Suprapubic skin (tissue), 4 donors: ENCODE measurements around the gene HOXB6. TPM values are rescaled to one million over a fixed set of nuclear protein-coding genes. Genes with fewer than 3 reads are reported as not detected.

Experiments used
- DNase-seq, 2 donors: peaks; one replicate each; pipeline ENCODE4 v3.0.0-alpha.2; 2019; ENCODE audit warnings: low spot score in 2 of 2
- H3K27ac ChIP-seq: fragments of 200-600 bp; sonication (generic); one replicate; pipeline ENCODE4 v1.5.1; 2019
- H3K27me3 ChIP-seq: fragments of 200-600 bp; sonication (generic); one replicate; pipeline ENCODE4 v1.5.1; 2019
- H3K36me3 ChIP-seq: fragments of 200-600 bp; sonication (generic); one replicate; pipeline ENCODE4 v1.5.1; 2019
- H3K4me1 ChIP-seq: fragments of 200-600 bp; sonication (generic); one replicate; pipeline ENCODE4 v1.5.1; 2019
- H3K4me3 ChIP-seq: fragments of 200-600 bp; sonication (generic); one replicate; pipeline ENCODE4 v1.5.1; 2019; ENCODE audit warnings: mild to moderate bottlenecking
- H3K9me3 ChIP-seq: fragments of 200-600 bp; sonication (generic); one replicate; pipeline ENCODE4 v1.5.1; 2019
- CTCF ChIP-seq, 2 donors: fragments of 200-600 bp in 1 of 2; fragments of 450-650 bp in 1 of 2; sonication (generic) in 1 of 2; IDR thresholded peaks; one replicate each; pipeline ENCODE4 v1.5.1; 2016 to 2019; ENCODE audit warnings: antibody characterized with exemption in 2 of 2, mild to moderate bottlenecking in 1 of 2, moderate library complexity in 1 of 2
- EP300 ChIP-seq: sonication (generic); formaldehyde crosslinking; IDR thresholded peaks from one replicate; pipeline ENCODE4 v1.6.1; 2017; ENCODE audit warnings: antibody characterized with exemption
- POLR2A ChIP-seq, 2 donors: fragments of 450-650 bp; IDR thresholded peaks; one replicate each; pipeline ENCODE4 v1.6.1; 2017; ENCODE audit warnings: antibody characterized with exemption in 2 of 2, mild to moderate bottlenecking in 2 of 2, moderate library complexity in 2 of 2
- POLR2AphosphoS5 ChIP-seq, 3 donors: sonication (generic); formaldehyde crosslinking; IDR thresholded peaks; one replicate each; pipeline ENCODE4 v1.6.1; 2017; ENCODE audit warnings: antibody characterized with exemption in 3 of 3
- WGBS: methylation state at CpG from one replicate; pipeline ENCODE4 v1.1.5; 2018; 5-methylcytosine and 5-hydroxymethylcytosine counted together
- total RNA-seq, 4 donors: library from RNA; depleted of rRNA; stranded (reverse); fragments of >200 nt; gene quantifications; one replicate each; pipeline ENCODE4 v1.1.0, GENCODE V29; 2016

The HOXB6 gene
- total RNA-seq, 4 donors from 2014 or later: 0.39 to 4.5 (median 1.3) TPM; not detected in 1

GRCh38 chr17:48615047-48615962, 10.5 kb upstream of the HOXB6 start, which contains the start of gene HOXB8:
HOXB8 (minus strand) TSS chr17:48615292; CDS start chr17:48614704, 588 bp downstream.
- Histone ChIP-seq H3K4me1 (peaks cover 68% of the 10 kb centered on the region), H3K9me3 (no peaks in the 10 kb centered on the region), H3K4me3 (peak within 1 kb of the TSS; percentile 88), H3K36me3 (no peaks in the 10 kb centered on the region), H3K27ac (no peak within 1 kb of the TSS), H3K27me3 (peaks cover 91% of the 10 kb centered on the region)
- DNase-seq: no peak
- 34% methylated on average over 41 of the region's 41 CpGs for WGBS
- TF ChIP-seq CTCF (IDR thresholded peaks at IDR 0.05): no peak
- TF ChIP-seq EP300: no peak

GRCh38 chr17:48613862-48614694, 9.3 kb upstream of the HOXB6 start:
- DNase-seq: no peak
- Histone ChIP-seq H3K27me3 (peaks cover 79% of the 10 kb centered on the region), H3K4me1 (peaks cover 74% of the 10 kb centered on the region), H3K4me3 (peak overlapping the region; percentile 88), H3K36me3 (no peaks in the 10 kb centered on the region), H3K9me3 (no peaks in the 10 kb centered on the region), H3K27ac (peak overlapping the region; percentile 78)
- WGBS: 12% methylated on average over 37 of the region's 55 CpGs
- TF ChIP-seq EP300 (no peak), CTCF (IDR thresholded peaks at IDR 0.05) (no peak), POLR2AphosphoS5 (IDR thresholded peaks at IDR 0.05) (no peak), POLR2A (IDR thresholded peaks at IDR 0.05) (no peak)

- Histone ChIP-seq H3K27ac (peak overlapping the region; percentile 78), H3K9me3 (no peaks in the 10 kb centered on the region), H3K27me3 (peaks cover 69% of the 10 kb centered on the region), H3K4me1 (peaks cover 64% of the 10 kb centered on the region), H3K4me3 (peak overlapping the region; percentile 88), H3K36me3 (no peaks in the 10 kb centered on the region)
- no peak for DNase-seq
- TF ChIP-seq POLR2A (IDR thresholded peaks at IDR 0.05) (no peak), CTCF (IDR thresholded peaks at IDR 0.05) (peak in 1 of 2 donors; percentile 23), POLR2AphosphoS5 (IDR thresholded peaks at IDR 0.05) (no peak), EP300 (no peak)
- 1% methylated on average over 46 of the region's 67 CpGs for WGBS
These were observed 8.3 kb upstream of the HOXB6 start for GRCh38 chr17:48612854-48613691.

- Histone ChIP-seq H3K36me3 (no peaks in the 10 kb centered on the region), H3K4me3 (peak overlapping the region; percentile 88), H3K9me3 (no peaks in the 10 kb centered on the region), H3K27me3 (peaks cover 66% of the 10 kb centered on the region), H3K27ac (peak overlapping the region; percentile 88), H3K4me1 (peaks cover 59% of the 10 kb centered on the region)
- 4% methylated on average over 15 of the region's 15 CpGs for WGBS
- TF ChIP-seq POLR2A (IDR thresholded peaks at IDR 0.05) (no peak), POLR2AphosphoS5 (IDR thresholded peaks at IDR 0.05) (no peak), EP300 (no peak), CTCF (IDR thresholded peaks at IDR 0.05) (no peak)
- no peak for DNase-seq
These were observed 7.7 kb upstream of the HOXB6 start for GRCh38 chr17:48612456-48612853.
